ENCODE data around the gene FMNL3.

The FMNL3 gene

GRCh38 chr12:49643135-49643534, 64.1 kb downstream of the FMNL3 start:
- Histone ChIP-seq H3K9ac (ENCODE audit: low read length) (no peak overlapping the region), H3K9me3 (ENCODE audit: control insufficient read depth, low read length) (no peaks in the 10 kb centered on the region), H3K36me3 (ENCODE audit: control insufficient read depth, insufficient read depth, low read length) (no peaks in the 10 kb centered on the region), H3K27me3 (ENCODE audit: control insufficient read depth, insufficient read depth, low read length) (no peaks in the 10 kb centered on the region), H3K4me3 (ENCODE audit: low read length) (no peak overlapping the region), H3K4me1 (ENCODE audit: control insufficient read depth, insufficient read depth, low read length) (peaks cover 21% of the 10 kb centered on the region)

- Histone ChIP-seq H3K9me3 (ENCODE audit: control insufficient read depth, low read length) (no peaks in the 10 kb centered on the region), H3K9ac (ENCODE audit: low read length) (no peak overlapping the region), H3K4me1 (ENCODE audit: control insufficient read depth, insufficient read depth, low read length) (peaks cover 18% of the 10 kb centered on the region), H3K27me3 (ENCODE audit: control insufficient read depth, insufficient read depth, low read length) (no peaks in the 10 kb centered on the region), H3K36me3 (ENCODE audit: control insufficient read depth, insufficient read depth, low read length) (no peaks in the 10 kb centered on the region), H3K4me3 (ENCODE audit: low read length) (no peak overlapping the region)
Measured at GRCh38 chr12:49642370-49642802, 64.8 kb downstream of the FMNL3 start.

- Histone ChIP-seq H3K4me1 (ENCODE audit: control insufficient read depth, insufficient read depth, low read length) (peaks cover 18% of the 10 kb centered on the region), H3K36me3 (ENCODE audit: control insufficient read depth, insufficient read depth, low read length) (no peaks in the 10 kb centered on the region), H3K4me3 (ENCODE audit: low read length) (no peak overlapping the region), H3K9ac (ENCODE audit: low read length) (no peak overlapping the region), H3K9me3 (ENCODE audit: control insufficient read depth, low read length) (no peaks in the 10 kb centered on the region), H3K27me3 (ENCODE audit: control insufficient read depth, insufficient read depth, low read length) (no peaks in the 10 kb centered on the region)
Measured at GRCh38 chr12:49641748-49642369, 65.3 kb downstream of the FMNL3 start.

GRCh38 chr12:49636979-49637755, 70.0 kb downstream of the FMNL3 start:
- H3K9me3 ChIP-seq (ENCODE audit: control insufficient read depth, low read length) = no peaks in the 10 kb centered on the region
- no peaks in the 10 kb centered on the region for H3K4me1 ChIP-seq (ENCODE audit: control insufficient read depth, insufficient read depth, low read length)
- no peaks in the 10 kb centered on the region for H3K27me3 ChIP-seq (ENCODE audit: control insufficient read depth, insufficient read depth, low read length)
- H3K9ac ChIP-seq (ENCODE audit: low read length) = no peak overlapping the region
- no peak overlapping the region for H3K4me3 ChIP-seq (ENCODE audit: low read length)
- no peaks in the 10 kb centered on the region for H3K36me3 ChIP-seq (ENCODE audit: control insufficient read depth, insufficient read depth, low read length)

GRCh38 chr12:49636574-49636973, 70.6 kb downstream of the FMNL3 start:
- H3K36me3 ChIP-seq (ENCODE audit: control insufficient read depth, insufficient read depth, low read length) = no peaks in the 10 kb centered on the region
- H3K4me1 ChIP-seq (ENCODE audit: control insufficient read depth, insufficient read depth, low read length) = no peaks in the 10 kb centered on the region
- H3K9ac ChIP-seq (ENCODE audit: low read length) = no peak overlapping the region

GRCh38 chr12:49635656-49636055, 71.5 kb downstream of the FMNL3 start:
- Histone ChIP-seq H3K36me3 (ENCODE audit: control insufficient read depth, insufficient read depth, low read length) (no peaks in the 10 kb centered on the region), H3K9me3 (ENCODE audit: control insufficient read depth, low read length) (no peaks in the 10 kb centered on the region), H3K4me1 (ENCODE audit: control insufficient read depth, insufficient read depth, low read length) (no peaks in the 10 kb centered on the region), H3K4me3 (ENCODE audit: low read length) (no peak overlapping the region), H3K27me3 (ENCODE audit: control insufficient read depth, insufficient read depth, low read length) (no peaks in the 10 kb centered on the region), H3K9ac (ENCODE audit: low read length) (no peak overlapping the region)

More at GRCh38 chr12:49636574-49636973, 70.6 kb downstream of the FMNL3 start:
- H3K9me3 ChIP-seq (ENCODE audit: control insufficient read depth, low read length) = no peaks in the 10 kb centered on the region
- H3K27me3 ChIP-seq (ENCODE audit: control insufficient read depth, insufficient read depth, low read length) = no peaks in the 10 kb centered on the region
- H3K4me3 ChIP-seq (ENCODE audit: low read length) = no peak overlapping the region

- H3K9me3 ChIP-seq (ENCODE audit: control insufficient read depth, low read length) = no peaks in the 10 kb centered on the region
- no peaks in the 10 kb centered on the region for H3K4me1 ChIP-seq (ENCODE audit: control insufficient read depth, insufficient read depth, low read length)
- H3K4me3 ChIP-seq (ENCODE audit: low read length) = no peak overlapping the region
- no peaks in the 10 kb centered on the region for H3K36me3 ChIP-seq (ENCODE audit: control insufficient read depth, insufficient read depth, low read length)
- H3K27me3 ChIP-seq (ENCODE audit: control insufficient read depth, insufficient read depth, low read length) = no peaks in the 10 kb centered on the region
- no peak overlapping the region for H3K9ac ChIP-seq (ENCODE audit: low read length)
Measured at GRCh38 chr12:49635036-49635435, 72.2 kb downstream of the FMNL3 start.

GRCh38 chr12:49633703-49634345, 73.4 kb downstream of the FMNL3 start:
- Histone ChIP-seq H3K27me3 (ENCODE audit: control insufficient read depth, insufficient read depth, low read length) (no peaks in the 10 kb centered on the region), H3K9me3 (ENCODE audit: control insufficient read depth, low read length) (no peaks in the 10 kb centered on the region), H3K36me3 (ENCODE audit: control insufficient read depth, insufficient read depth, low read length) (no peaks in the 10 kb centered on the region), H3K4me3 (ENCODE audit: low read length) (no peak overlapping the region), H3K4me1 (ENCODE audit: control insufficient read depth, insufficient read depth, low read length) (no peaks in the 10 kb centered on the region), H3K9ac (ENCODE audit: low read length) (no peak overlapping the region)

- H3K4me3 ChIP-seq (ENCODE audit: low read length) = no peak overlapping the region
- no peak overlapping the region for H3K9ac ChIP-seq (ENCODE audit: low read length)
- H3K9me3 ChIP-seq (ENCODE audit: control insufficient read depth, low read length) = no peaks in the 10 kb centered on the region
- no peaks in the 10 kb centered on the region for H3K4me1 ChIP-seq (ENCODE audit: control insufficient read depth, insufficient read depth, low read length)
- no peaks in the 10 kb centered on the region for H3K27me3 ChIP-seq (ENCODE audit: control insufficient read depth, insufficient read depth, low read length)
- H3K36me3 ChIP-seq (ENCODE audit: control insufficient read depth, insufficient read depth, low read length) = no peaks in the 10 kb centered on the region
Measured at GRCh38 chr12:49632986-49633702, 74.1 kb downstream of the FMNL3 start.

GRCh38 chr12:49632401-49632800, 74.8 kb downstream of the FMNL3 start:
- H3K27me3 ChIP-seq (ENCODE audit: control insufficient read depth, insufficient read depth, low read length) = no peaks in the 10 kb centered on the region
- no peak overlapping the region for H3K9ac ChIP-seq (ENCODE audit: low read length)
- no peaks in the 10 kb centered on the region for H3K9me3 ChIP-seq (ENCODE audit: control insufficient read depth, low read length)
- H3K4me3 ChIP-seq (ENCODE audit: low read length) = no peak overlapping the region
- no peaks in the 10 kb centered on the region for H3K4me1 ChIP-seq (ENCODE audit: control insufficient read depth, insufficient read depth, low read length)
- no peaks in the 10 kb centered on the region for H3K36me3 ChIP-seq (ENCODE audit: control insufficient read depth, insufficient read depth, low read length)

- Histone ChIP-seq H3K4me3 (ENCODE audit: low read length) (no peak overlapping the region), H3K4me1 (ENCODE audit: control insufficient read depth, insufficient read depth, low read length) (no peaks in the 10 kb centered on the region), H3K27me3 (ENCODE audit: control insufficient read depth, insufficient read depth, low read length) (no peaks in the 10 kb centered on the region), H3K9ac (ENCODE audit: low read length) (no peak overlapping the region), H3K9me3 (ENCODE audit: control insufficient read depth, low read length) (no peaks in the 10 kb centered on the region), H3K36me3 (ENCODE audit: control insufficient read depth, insufficient read depth, low read length) (no peaks in the 10 kb centered on the region)
Measured at GRCh38 chr12:49631336-49631907, 75.8 kb downstream of the FMNL3 start.

All from mucosa of stomach (tissue), 1 donor.